Measurements from ENCODE around the gene SHC3.

Gene SHC3

DNA sequence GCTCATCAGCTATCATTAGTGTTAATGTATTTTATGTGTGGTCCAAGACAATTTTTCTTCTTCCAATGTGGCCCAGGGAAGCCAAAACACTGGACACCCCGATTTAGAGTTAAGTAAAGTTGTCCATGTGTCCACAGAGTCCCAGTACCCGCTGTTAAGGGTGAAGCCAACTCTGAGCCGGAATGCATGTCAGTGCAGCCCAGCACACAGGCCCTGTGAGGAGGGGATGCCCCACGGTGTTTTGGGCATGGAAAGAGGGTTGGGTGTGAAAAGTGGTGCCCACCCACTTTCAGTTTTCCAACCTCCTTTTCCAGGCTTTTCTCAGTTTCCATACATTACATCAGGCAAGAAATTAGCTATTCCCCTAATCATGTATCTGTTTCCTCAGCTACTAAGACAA is 24.4 kb downstream of the SHC3 start:
- DNase-seq (no peak), ATAC-seq (ENCODE audit: insufficient read depth, low read depth) (no peak)
- Histone ChIP-seq H3K9ac (ENCODE audit: low read depth, low read length) (no peak overlapping the region), H3K4me3 (ENCODE audit: low read depth in 1 of 2, low read length in 2 of 2) (no peak overlapping the region), H3K27me3 (ENCODE audit: insufficient read depth, low read length, poor library complexity) (no peaks in the 10 kb centered on the region), H3K4me2 (ENCODE audit: insufficient read depth, low read length) (no peak overlapping the region), H3K27ac (ENCODE audit: low read length) (no peak overlapping the region), H3K36me3 (ENCODE audit: insufficient read depth, low read length) (no peaks in the 10 kb centered on the region), H3K4me1 (ENCODE audit: insufficient read depth, low read length) (no peaks in the 10 kb centered on the region), H4K20me1 (ENCODE audit: insufficient read depth, low read length) (0 out of 2 replicates have a peak, but pooled peaks cover 5% of the 10 kb centered on the region), H2AFZ (ENCODE audit: low read depth, low read length) (no peak overlapping the region), H3K9me3 (ENCODE audit: insufficient read depth, low read length, severe bottlenecking) (no peaks in the 10 kb centered on the region), H3K79me2 (ENCODE audit: insufficient read depth, low read length) (no peaks in the 10 kb centered on the region)
- no peak for TF ChIP-seq EZH2 (IDR thresholded peaks at IDR 0.05; ENCODE audit: borderline replicate concordance, low read depth, low read length, severe bottlenecking)
- TF ChIP-seq, protein P1, sequence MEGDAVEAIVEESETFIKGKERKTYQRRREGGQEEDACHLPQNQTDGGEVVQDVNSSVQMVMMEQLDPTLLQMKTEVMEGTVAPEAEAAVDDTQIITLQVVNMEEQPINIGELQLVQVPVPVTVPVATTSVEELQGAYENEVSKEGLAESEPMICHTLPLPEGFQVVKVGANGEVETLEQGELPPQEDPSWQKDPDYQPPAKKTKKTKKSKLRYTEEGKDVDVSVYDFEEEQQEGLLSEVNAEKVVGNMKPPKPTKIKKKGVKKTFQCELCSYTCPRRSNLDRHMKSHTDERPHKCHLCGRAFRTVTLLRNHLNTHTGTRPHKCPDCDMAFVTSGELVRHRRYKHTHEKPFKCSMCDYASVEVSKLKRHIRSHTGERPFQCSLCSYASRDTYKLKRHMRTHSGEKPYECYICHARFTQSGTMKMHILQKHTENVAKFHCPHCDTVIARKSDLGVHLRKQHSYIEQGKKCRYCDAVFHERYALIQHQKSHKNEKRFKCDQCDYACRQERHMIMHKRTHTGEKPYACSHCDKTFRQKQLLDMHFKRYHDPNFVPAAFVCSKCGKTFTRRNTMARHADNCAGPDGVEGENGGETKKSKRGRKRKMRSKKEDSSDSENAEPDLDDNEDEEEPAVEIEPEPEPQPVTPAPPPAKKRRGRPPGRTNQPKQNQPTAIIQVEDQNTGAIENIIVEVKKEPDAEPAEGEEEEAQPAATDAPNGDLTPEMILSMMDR (IDR thresholded peaks at IDR 0.05; ENCODE audit: borderline replicate concordance, extremely low read depth, low read length, poor library complexity, severe bottlenecking) = no peak

DNA sequence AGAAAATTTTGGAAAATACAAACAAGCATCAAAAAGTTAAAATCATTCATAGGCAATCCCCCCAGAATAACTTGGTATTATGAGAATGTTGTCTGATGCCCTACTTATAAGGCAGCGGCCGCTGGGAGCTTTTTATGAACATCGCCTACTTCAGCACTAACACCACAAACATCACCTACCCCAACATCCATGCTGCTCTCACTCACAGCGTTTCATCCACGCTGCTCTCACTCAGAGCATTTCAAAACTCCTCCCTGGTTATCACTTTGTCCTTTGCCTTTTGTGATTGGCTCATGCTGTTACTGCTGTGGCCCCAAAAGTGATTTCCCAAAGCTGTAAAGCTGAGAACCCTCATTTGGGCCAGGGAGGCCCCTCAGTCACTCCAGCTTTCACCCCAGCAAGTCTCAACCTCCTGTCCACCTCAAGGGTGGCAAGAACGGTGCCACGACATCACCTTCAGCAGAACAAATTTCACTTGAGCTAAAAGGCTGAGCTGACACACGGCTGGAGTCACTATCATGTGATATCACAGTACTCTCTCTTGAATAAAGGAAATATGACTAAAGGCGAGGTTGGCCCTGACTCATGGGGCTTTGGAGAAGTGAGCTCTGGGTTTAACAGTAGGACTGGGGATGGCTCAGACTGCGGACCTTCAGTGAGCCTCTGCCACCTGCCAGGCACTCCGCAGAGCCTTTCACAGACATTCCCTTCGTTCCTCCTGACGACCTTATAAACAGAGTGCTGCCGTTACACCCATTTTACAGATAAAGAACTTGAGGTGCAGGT is 25.2 kb downstream of the SHC3 start:
- no peaks in the 10 kb centered on the region for H3K36me3 ChIP-seq (ENCODE audit: insufficient read depth, low read length)
- H4K20me1 ChIP-seq (ENCODE audit: insufficient read depth, low read length) = 0 out of 2 replicates have a peak, but pooled peaks cover 5% of the 10 kb centered on the region
- H3K27ac ChIP-seq (ENCODE audit: low read length) = no peak overlapping the region
- TF ChIP-seq, protein P1 (IDR thresholded peaks at IDR 0.05; ENCODE audit: borderline replicate concordance, extremely low read depth, low read length, poor library complexity, severe bottlenecking) = no peak
- no peak for TF ChIP-seq EZH2 (IDR thresholded peaks at IDR 0.05; ENCODE audit: borderline replicate concordance, low read depth, low read length, severe bottlenecking)
- no peak overlapping the region for H3K9ac ChIP-seq (ENCODE audit: low read depth, low read length)
- no peak overlapping the region for H3K4me2 ChIP-seq (ENCODE audit: insufficient read depth, low read length)
- H3K79me2 ChIP-seq (ENCODE audit: insufficient read depth, low read length) = no peaks in the 10 kb centered on the region
- no peaks in the 10 kb centered on the region for H3K4me1 ChIP-seq (ENCODE audit: insufficient read depth, low read length)
- ATAC-seq (ENCODE audit: insufficient read depth, low read depth) (no peak), DNase-seq (no peak)
- no peak overlapping the region for H3K4me3 ChIP-seq (ENCODE audit: low read depth in 1 of 2, low read length in 2 of 2)
- no peaks in the 10 kb centered on the region for H3K9me3 ChIP-seq (ENCODE audit: insufficient read depth, low read length, severe bottlenecking)
- H3K27me3 ChIP-seq (ENCODE audit: insufficient read depth, low read length, poor library complexity) = no peaks in the 10 kb centered on the region
- no peak overlapping the region for H2AFZ ChIP-seq (ENCODE audit: low read depth, low read length)

DNA sequence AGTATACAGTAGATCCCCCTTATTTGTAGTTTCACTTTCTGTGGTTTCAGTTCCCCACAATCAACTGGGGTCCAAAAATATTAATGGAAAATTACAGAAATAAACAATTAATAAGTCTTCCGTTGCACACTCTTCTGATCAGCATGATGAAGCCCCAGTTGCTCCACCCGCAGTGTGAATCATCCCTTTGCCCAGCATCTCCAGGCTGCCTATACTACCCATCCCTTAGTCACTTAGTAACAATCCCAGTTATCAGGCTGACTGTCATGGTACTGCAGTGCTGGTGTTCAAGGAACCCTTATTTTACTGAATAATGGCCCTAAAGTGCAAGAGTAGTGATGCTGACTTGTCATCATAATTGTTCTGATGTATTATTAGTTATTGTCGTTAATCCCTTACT is 28.9 kb downstream of the SHC3 start:
- TF ChIP-seq EZH2 (IDR thresholded peaks at IDR 0.05; ENCODE audit: borderline replicate concordance, low read depth, low read length, severe bottlenecking) = no peak
- TF ChIP-seq, protein P1 (IDR thresholded peaks at IDR 0.05; ENCODE audit: borderline replicate concordance, extremely low read depth, low read length, poor library complexity, severe bottlenecking) = no peak
- H3K4me1 ChIP-seq (ENCODE audit: insufficient read depth, low read length) = no peaks in the 10 kb centered on the region

More for the DNA sequence above, 28.9 kb downstream of the SHC3 start:
- no peak for DNase-seq
- Histone ChIP-seq H3K36me3 (ENCODE audit: insufficient read depth, low read length) (no peaks in the 10 kb centered on the region), H3K9me3 (ENCODE audit: insufficient read depth, low read length, severe bottlenecking) (no peaks in the 10 kb centered on the region), H3K9ac (ENCODE audit: low read depth, low read length) (no peak overlapping the region), H3K27ac (ENCODE audit: low read length) (no peak overlapping the region), H3K27me3 (ENCODE audit: insufficient read depth, low read length, poor library complexity) (no peaks in the 10 kb centered on the region), H3K79me2 (ENCODE audit: insufficient read depth, low read length) (no peaks in the 10 kb centered on the region), H2AFZ (ENCODE audit: low read depth, low read length) (no peak overlapping the region), H3K4me2 (ENCODE audit: insufficient read depth, low read length) (no peak overlapping the region), H4K20me1 (ENCODE audit: insufficient read depth, low read length) (0 out of 2 replicates have a peak, but pooled peaks cover 5% of the 10 kb centered on the region), H3K4me3 (ENCODE audit: low read depth in 1 of 2, low read length in 2 of 2) (no peak overlapping the region)
- ATAC-seq (ENCODE audit: insufficient read depth, low read depth) = no peak

Data from DND-41 (cell line).